HG03045 (cell line): ENCODE data around the gene SH3RF3.

Source experiments
- ATAC-seq: cut with Tn5 transposase; IDR thresholded peaks from one replicate; pipeline ENCODE4 v1.9.1; 2021; ENCODE audit warnings: mild to moderate bottlenecking, moderate library complexity; ENCODE audit not compliant: unreplicated experiment

SH3RF3 gene

GRCh38 chr2:109330056-109330455, 201.1 kb downstream of the SH3RF3 start:
- ATAC-seq: no peak

DNA sequence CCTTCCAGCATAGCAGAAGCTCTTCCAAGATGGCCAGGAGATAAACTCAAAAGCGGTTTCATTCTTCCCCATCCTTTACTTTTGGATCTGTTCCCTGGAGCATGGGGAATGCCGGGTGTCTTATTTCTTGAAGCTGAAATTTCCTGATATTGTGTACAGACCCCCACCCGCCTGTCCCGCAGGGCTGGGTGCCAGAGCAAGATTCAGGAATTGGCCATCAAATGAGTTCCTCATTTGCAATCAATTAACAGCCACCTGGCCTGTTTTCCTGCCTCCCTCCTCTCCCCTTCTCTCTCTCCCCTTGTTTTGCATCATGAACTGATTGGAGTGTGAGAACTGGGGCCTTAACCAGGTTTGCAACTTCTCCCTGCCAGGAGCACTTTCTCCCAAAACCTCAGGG, 202.1 kb downstream of the SH3RF3 start:
- no peak for ATAC-seq

GRCh38 chr2:109331896-109332848, 203.2 kb downstream of the SH3RF3 start:
- ATAC-seq: no peak

- ATAC-seq: no peak
These were observed 203.9 kb downstream of the SH3RF3 start for GRCh38 chr2:109332880-109333279.

DNA sequence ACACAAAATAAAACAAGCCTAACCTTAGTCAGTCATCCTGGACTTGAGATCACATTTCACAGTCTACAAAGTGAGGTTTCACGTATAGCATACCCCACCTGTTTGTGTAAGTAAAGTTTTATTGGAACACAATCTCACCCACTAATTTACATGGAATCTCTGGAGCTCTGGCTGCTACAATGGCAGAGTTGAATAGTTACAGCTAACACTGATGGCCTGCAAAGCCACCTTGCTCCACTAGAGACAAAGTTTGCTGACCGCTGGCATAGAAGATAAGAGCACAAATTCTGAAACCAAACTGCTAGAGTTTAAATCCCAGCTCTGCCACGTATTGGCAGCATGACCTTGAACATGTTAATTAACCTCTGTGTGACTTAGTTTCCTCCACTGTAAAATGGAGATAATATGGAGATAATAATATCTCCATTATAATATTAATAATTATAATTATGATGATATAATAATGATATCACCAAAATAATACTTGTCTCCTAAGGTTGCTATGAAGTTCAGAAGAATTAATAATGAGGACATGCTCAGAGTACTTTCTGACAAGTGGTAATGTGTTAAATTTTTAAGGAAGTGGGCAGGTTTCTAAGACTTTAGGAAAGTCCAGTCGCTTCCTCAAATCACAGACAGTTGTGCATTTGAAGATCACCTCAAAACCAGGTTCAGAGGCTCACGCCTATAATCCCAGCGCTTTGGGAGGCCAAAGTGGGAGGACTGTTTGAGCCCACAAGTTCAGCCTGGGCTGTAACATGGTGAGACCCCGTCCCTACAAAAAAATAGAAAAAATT, 204.6 kb downstream of the SH3RF3 start:
- ATAC-seq: no peak

GRCh38 chr2:109335631-109336176, 206.7 kb downstream of the SH3RF3 start:
- ATAC-seq: no peak

DNA sequence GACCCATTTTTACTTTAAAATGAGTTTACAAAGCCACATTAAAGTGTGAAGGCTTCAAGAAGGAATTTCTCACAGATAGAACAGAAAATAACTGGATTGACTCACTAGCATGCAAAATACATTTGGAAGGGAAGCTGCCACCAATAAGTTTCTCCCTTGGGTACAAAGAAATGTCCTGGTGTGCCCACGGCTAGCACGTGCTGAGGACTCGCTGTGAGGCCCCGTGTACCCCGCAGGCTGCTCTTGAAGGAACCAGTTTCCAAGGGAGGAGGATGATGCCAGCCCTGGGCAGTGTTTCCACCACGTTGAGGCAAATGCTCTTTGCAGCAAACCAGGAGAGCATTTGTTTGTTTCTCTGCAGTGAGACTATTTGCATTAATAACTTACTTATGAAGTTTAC, 207.3 kb downstream of the SH3RF3 start:
- no peak for ATAC-seq

DNA sequence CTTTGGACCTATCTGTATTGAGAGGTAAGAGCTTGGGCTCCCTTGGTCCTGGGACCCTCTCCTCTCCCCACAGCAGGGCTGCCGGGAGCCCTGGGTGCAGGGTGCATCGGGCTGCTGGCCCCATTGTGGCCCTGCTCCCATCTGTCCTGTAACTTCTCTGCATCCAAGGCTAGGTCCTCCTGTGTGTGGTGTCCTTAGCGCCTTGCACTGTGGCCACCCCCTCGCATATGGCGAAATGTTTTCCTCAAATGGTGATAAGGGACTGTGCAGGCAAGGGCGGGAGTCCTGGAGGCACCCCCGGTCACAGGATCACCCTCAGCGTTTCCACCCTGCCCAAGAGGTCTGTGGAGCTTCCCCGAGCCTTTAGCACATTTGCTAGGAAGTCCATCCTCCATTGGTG, 208.2 kb downstream of the SH3RF3 start:
- ATAC-seq: no peak

GRCh38 chr2:109339519-109339966, 210.5 kb downstream of the SH3RF3 start:
- ATAC-seq: no peak

GRCh38 chr2:109340381-109340780, 211.4 kb downstream of the SH3RF3 start:
- no peak for ATAC-seq

DNA sequence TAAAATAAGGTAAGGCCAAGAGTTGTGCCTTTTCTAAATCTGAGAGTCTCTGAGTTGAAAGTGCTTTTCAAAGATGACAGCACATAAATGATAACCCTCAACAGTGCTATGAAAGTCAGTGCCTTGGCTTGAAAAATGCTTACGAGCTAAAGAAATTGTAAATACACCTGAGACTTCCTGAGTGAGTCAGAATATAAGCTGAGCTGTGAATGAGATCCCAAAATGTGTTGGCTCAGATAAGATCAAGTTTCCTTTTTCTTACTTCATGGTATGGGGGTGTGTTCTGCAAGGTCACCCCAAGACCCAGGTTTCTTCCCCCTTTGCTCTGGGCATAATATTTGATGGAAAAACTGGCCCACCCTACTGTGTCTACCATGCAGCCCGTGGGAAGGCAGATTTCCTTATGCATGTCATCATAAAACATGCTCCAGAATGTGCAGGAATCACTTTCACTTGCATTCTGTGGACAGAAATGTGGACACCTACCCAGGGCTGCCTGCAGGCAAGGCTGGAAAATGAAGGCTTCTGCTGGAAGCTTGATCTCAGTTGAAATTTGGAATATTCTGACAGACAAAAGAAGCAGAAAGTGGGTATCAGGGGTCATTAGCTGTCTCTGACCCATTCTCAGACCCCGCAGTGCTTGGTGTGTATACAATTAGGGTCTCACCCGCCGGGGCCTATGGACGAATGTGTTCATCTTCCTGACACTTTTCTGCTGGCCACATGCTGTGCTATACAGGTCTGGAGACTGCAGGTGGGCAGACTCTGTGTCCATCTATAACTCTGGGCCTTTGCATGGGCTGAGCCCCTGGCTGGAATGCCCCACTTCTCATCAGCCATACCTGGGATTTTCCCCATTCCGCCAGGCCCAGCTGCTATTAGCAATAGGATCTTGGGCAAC, 212.6 kb downstream of the SH3RF3 start:
- no peak for ATAC-seq

- no peak for ATAC-seq
These were observed 213.3 kb downstream of the SH3RF3 start for GRCh38 chr2:109342256-109342850.

GRCh38 chr2:109342930-109343329, 213.9 kb downstream of the SH3RF3 start:
- ATAC-seq: no peak

DNA sequence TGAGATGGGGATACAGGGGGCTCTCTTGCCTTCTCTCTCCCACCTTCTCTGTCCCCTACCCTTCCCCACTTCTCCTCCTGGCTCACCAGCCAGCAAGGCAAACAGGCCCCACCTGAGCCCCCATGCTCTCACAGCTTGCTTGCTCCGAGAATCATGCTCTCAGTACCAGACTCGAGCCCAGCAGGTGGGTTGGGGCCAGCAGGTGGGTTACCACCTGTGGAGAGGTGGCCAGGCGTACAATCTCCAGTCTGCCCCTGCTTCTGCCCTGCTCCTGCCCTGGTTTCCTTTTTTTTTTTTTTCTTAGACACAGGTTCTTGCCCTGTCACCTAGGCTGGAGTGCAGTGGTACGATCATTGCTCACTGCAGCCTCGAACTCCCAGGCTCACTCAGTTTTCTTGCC, 214.5 kb downstream of the SH3RF3 start:
- no peak for ATAC-seq

- no peak for ATAC-seq
These were observed 215.3 kb downstream of the SH3RF3 start for GRCh38 chr2:109344270-109344805.

DNA sequence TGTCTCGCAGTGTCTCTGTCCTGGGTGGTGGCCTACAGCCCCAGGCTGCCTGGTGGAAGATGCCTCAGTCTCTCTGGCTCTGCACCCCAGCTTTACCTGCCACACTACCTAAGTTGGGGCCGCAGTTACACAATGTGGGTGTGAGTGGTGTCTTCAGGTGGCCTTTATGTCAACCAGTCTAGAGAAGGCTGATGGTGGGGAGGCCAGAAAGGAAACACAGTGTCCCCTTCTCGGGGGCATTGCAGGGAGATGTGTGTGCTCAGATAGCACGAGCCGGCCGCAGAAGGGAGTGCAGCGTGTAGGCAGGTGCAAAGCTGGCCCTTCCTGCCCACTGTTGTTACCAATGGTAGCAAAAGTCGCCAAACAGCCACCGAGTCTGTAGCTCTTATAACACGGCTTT, 216.1 kb downstream of the SH3RF3 start:
- ATAC-seq: no peak

DNA sequence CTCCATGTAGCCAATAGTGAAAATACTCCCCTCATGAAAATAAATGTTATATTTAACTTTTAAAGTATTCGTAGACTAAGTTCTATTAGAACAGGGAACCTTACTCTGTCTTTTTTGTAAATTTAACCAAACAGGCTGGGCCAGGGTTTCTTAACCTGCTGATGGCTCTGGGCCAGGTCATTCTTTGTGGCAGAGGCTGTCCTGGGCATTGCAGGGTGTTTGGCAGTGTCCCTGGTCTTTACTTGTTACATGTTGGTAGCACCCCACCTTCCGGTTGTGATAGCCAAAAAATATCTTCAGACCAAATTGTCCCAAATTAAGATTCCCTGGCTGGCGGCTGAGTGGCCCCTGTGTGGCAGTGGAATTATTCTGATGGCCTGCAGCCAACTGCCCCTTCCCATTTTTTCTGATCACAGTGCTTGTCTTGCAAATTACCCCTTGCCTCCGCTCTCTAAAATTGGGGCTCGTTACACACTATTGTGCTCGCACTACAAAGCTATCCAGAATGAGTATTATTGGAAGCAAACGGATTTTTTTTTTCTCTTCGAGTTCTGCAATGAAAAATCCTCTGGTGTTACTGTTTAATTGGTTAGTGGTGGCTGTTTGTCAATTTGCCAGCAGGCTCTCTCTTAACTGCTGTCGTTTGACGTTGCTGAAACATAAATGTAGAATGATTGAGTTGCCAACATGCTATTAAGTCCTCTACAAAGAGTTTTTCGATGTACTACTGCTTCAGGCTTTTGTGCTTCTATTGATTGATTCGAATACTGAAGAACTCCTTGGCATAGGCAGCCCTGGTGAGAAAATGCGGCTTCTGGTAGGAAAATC, 216.9 kb downstream of the SH3RF3 start:
- no peak for ATAC-seq

DNA sequence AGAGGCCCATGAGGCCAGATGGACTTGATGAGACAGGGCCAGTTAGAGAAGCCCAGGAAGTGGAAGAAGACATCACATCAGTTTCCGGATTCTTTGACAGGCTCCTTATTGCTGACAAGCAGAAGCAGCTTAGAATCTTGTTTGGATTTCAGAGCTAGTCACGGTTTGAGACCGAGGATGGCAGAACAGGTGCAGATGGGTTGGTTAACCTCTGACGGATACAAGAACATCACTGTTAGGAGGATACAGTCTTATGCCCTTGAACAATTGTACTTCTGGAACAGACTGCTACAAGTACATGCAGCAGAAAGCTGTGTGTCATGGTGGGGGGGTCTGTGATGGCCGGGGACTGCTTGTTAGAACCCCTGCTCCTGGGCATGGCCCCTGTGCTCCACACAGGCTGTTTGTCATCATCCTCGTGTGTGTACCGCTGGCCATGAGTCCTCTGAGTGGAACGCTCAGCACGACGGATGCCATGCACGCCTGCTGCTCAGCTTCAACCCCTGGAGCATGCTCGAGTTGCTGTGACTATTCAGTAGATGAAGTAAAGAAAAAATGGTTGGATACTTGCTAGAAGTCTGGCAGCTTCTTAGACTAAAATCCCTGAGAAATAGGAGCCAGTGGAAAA, 217.7 kb downstream of the SH3RF3 start:
- no peak for ATAC-seq

- ATAC-seq: no peak
These were observed 218.6 kb downstream of the SH3RF3 start for GRCh38 chr2:109347626-109348025.
